MM.1S (cell line): ENCODE measurements around the gene CALD1.

Experiments used
- CTCF ChIP-seq: fragments of 300-600 bp; sonication (generic); IDR thresholded peaks from 2 replicates; pipeline ENCODE4 v1.5.1; 2016; ENCODE audit warnings: antibody characterized with exemption, low read length, mixed read lengths
- EZH2 ChIP-seq: fragments of 300-600 bp; sonication (generic); optimal IDR thresholded peaks from 2 replicates; pipeline ENCODE3; 2017; ENCODE audit warnings: low read depth, mild to moderate bottlenecking, antibody characterized with exemption, low read length, mixed read lengths
- EZH2phosphoT487 ChIP-seq: fragments of 300-600 bp; sonication (generic); IDR thresholded peaks from 2 replicates; pipeline ENCODE4 v1.6.1; 2018; ENCODE audit warnings: antibody characterized with exemption, low read length

GRCh38 chr7:134792968-134793367 is 13.5 kb downstream of the CALD1 start:
- TF ChIP-seq CTCF, result no peak
- TF ChIP-seq EZH2phosphoT487, result no peak
- no peak for TF ChIP-seq EZH2
